Ishikawa (cell line): ENCODE data around the gene ANKRD33B.

Source experiments
- CEBPB ChIP-seq: IDR thresholded peaks from 2 replicates; pipeline ENCODE4 v1.6.1; 2012
- EGR1 ChIP-seq: IDR thresholded peaks from 2 replicates; pipeline ENCODE4 v1.6.1; 2012
- EP300 ChIP-seq: IDR thresholded peaks from 2 replicates; pipeline ENCODE4 v1.6.1; 2012; ENCODE audit warnings: borderline replicate concordance
- FOXM1 ChIP-seq: IDR thresholded peaks from 2 replicates; pipeline ENCODE4 v1.6.1; 2012; ENCODE audit warnings: low read depth, borderline replicate concordance
- NFIC ChIP-seq: IDR thresholded peaks from 2 replicates; pipeline ENCODE4 v1.6.1; 2012
- RAD21 ChIP-seq: IDR thresholded peaks from 2 replicates; pipeline ENCODE4 v1.6.1; 2012; ENCODE audit warnings: low read depth
- TAF1 ChIP-seq: IDR thresholded peaks from 2 replicates; pipeline ENCODE4 v1.6.1; 2012; ENCODE audit warnings: low read depth, mild to moderate bottlenecking
- TCF12 ChIP-seq: IDR thresholded peaks from 2 replicates; pipeline ENCODE4 v1.6.1; 2012; ENCODE audit warnings: low read depth
- YY1 ChIP-seq: IDR thresholded peaks from 2 replicates; pipeline ENCODE4 v1.6.1; 2012; ENCODE audit warnings: low read depth
- ZBTB7A ChIP-seq: IDR thresholded peaks from 2 replicates; pipeline ENCODE4 v1.6.1; 2012; ENCODE audit warnings: low read depth
- TF ChIP-seq, protein P1 (sequence below): IDR thresholded peaks from 2 replicates; pipeline ENCODE4 v1.6.1; 2012; ENCODE audit warnings: low read depth, mild to moderate bottlenecking
- TF ChIP-seq, protein P2 (sequence below): IDR thresholded peaks from 2 replicates; pipeline ENCODE4 v1.6.1; 2012

DNA sequence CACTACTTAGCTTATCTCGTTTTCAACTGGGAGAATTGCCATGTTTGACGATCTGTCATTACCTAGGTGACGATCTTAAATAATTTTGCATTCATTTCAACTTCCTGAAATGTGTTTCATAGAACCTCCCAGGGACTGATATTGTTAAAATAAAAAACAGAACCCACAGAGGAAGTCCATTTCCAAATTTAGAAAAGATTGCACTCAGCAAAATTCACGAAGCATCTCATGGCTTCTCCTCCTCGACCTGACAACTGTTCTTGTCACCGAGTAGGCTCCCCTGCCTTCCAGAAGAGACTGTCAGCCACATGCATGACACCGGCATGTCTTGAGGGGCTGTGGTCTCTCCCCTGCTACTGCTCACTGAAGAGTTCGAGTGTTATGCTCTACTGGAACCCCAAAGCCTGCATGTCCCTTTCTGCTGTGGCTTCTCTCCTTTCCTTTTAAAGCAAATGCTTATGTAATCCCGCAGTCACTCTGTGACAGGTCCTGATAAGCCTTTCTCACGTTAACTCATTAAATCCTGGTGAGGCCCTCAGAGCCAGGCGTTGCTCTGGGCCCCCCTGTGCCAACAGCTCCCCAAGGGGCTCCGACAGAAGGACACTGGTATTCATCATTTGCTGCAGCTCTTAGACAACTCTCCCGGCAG lies 26.8 kb upstream of the ANKRD33B start:
- TF ChIP-seq YY1 (no peak), FOXM1 (no peak), EGR1 (no peak), NFIC (no peak), TAF1 (no peak), RAD21 (no peak), ZBTB7A (no peak), EP300 (no peak), CEBPB (no peak), TCF12 (no peak)
- TF ChIP-seq, protein P1, sequence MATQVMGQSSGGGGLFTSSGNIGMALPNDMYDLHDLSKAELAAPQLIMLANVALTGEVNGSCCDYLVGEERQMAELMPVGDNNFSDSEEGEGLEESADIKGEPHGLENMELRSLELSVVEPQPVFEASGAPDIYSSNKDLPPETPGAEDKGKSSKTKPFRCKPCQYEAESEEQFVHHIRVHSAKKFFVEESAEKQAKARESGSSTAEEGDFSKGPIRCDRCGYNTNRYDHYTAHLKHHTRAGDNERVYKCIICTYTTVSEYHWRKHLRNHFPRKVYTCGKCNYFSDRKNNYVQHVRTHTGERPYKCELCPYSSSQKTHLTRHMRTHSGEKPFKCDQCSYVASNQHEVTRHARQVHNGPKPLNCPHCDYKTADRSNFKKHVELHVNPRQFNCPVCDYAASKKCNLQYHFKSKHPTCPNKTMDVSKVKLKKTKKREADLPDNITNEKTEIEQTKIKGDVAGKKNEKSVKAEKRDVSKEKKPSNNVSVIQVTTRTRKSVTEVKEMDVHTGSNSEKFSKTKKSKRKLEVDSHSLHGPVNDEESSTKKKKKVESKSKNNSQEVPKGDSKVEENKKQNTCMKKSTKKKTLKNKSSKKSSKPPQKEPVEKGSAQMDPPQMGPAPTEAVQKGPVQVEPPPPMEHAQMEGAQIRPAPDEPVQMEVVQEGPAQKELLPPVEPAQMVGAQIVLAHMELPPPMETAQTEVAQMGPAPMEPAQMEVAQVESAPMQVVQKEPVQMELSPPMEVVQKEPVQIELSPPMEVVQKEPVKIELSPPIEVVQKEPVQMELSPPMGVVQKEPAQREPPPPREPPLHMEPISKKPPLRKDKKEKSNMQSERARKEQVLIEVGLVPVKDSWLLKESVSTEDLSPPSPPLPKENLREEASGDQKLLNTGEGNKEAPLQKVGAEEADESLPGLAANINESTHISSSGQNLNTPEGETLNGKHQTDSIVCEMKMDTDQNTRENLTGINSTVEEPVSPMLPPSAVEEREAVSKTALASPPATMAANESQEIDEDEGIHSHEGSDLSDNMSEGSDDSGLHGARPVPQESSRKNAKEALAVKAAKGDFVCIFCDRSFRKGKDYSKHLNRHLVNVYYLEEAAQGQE = no peak
- TF ChIP-seq, protein P2, sequence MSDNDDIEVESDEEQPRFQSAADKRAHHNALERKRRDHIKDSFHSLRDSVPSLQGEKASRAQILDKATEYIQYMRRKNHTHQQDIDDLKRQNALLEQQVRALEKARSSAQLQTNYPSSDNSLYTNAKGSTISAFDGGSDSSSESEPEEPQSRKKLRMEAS = no peak
